ENCODE measurements around the gene COMMD1. TPM values are rescaled to one million over a fixed set of nuclear protein-coding genes. Genes with fewer than 3 reads are reported as not detected.
"Not testable (repeated sequence)": the region's sequence is repeated elsewhere in the genome, so short reads cannot be mapped to it uniquely, and the experiment has no call there.

Gene COMMD1
- polyA plus RNA-seq, 1 donor from 2014 or later, result 69.1 TPM

DNA sequence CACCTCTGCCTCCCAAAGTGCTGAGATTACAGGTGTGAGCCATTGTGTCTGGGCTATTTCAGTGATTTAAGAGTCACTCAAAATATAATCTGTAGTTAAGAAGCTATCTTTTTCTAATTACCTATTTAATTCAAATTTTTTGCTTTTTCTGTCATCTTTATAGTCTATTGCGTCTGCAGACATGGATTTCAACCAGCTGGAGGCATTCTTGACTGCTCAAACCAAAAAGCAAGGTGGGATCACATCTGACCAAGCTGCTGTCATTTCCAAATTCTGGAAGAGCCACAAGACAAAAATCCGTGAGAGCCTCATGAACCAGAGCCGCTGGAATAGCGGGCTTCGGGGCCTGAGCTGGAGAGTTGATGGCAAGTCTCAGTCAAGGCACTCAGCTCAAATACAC lies 95.1 kb downstream of the COMMD1 start:
- TF ChIP-seq CTCF (IDR thresholded peaks at IDR 0.05; ENCODE audit: poor library complexity, severe bottlenecking) (no peak), TAF1 (IDR thresholded peaks at IDR 0.05; ENCODE audit: low read depth) (no peak), RAD21 (conservative IDR thresholded peaks at IDR 0.05) (no peak), EZH2 (IDR thresholded peaks at IDR 0.05; ENCODE audit: borderline replicate concordance, insufficient read depth, low read length, poor library complexity, severe bottlenecking) (no peak), POLR2AphosphoS5 (IDR thresholded peaks at IDR 0.05) (no peak), EP300 (conservative IDR thresholded peaks at IDR 0.05; ENCODE audit: poor library complexity, severe bottlenecking) (no peak), MXI1 (conservative IDR thresholded peaks at IDR 0.05; ENCODE audit: poor library complexity, severe bottlenecking) (no peak), SMC3 (conservative IDR thresholded peaks at IDR 0.05; ENCODE audit: poor library complexity) (no peak)
- TF ChIP-seq, protein P1, sequence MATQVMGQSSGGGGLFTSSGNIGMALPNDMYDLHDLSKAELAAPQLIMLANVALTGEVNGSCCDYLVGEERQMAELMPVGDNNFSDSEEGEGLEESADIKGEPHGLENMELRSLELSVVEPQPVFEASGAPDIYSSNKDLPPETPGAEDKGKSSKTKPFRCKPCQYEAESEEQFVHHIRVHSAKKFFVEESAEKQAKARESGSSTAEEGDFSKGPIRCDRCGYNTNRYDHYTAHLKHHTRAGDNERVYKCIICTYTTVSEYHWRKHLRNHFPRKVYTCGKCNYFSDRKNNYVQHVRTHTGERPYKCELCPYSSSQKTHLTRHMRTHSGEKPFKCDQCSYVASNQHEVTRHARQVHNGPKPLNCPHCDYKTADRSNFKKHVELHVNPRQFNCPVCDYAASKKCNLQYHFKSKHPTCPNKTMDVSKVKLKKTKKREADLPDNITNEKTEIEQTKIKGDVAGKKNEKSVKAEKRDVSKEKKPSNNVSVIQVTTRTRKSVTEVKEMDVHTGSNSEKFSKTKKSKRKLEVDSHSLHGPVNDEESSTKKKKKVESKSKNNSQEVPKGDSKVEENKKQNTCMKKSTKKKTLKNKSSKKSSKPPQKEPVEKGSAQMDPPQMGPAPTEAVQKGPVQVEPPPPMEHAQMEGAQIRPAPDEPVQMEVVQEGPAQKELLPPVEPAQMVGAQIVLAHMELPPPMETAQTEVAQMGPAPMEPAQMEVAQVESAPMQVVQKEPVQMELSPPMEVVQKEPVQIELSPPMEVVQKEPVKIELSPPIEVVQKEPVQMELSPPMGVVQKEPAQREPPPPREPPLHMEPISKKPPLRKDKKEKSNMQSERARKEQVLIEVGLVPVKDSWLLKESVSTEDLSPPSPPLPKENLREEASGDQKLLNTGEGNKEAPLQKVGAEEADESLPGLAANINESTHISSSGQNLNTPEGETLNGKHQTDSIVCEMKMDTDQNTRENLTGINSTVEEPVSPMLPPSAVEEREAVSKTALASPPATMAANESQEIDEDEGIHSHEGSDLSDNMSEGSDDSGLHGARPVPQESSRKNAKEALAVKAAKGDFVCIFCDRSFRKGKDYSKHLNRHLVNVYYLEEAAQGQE (IDR thresholded peaks at IDR 0.05; ENCODE audit: borderline replicate concordance), result no peak
- no peaks in the 10 kb centered on the region for H3K9me3 ChIP-seq (ENCODE audit: low read length)

GRCh38 chr2:62001431-62001830 lies 96.0 kb downstream of the COMMD1 start:
- H3K79me2 ChIP-seq (replicated peaks; ENCODE audit: insufficient read depth, low read length), result no peaks in the 10 kb centered on the region
- no peak overlapping the region for H3K4me3 ChIP-seq (ENCODE audit: low read length)
- no peaks in the 10 kb centered on the region for H3F3A ChIP-seq (ENCODE audit: insufficient read depth, low read length, poor library complexity, severe bottlenecking)
- no peak overlapping the region for H3K4me2 ChIP-seq (ENCODE audit: low read length)
- no peaks in the 10 kb centered on the region for H3K27me3 ChIP-seq (ENCODE audit: insufficient read depth, low read depth, low read length)
- no peak overlapping the region for H2AFZ ChIP-seq (ENCODE audit: low read depth, low read length)
- no peak overlapping the region for H3K27ac ChIP-seq (ENCODE audit: low read length)
- H3K9ac ChIP-seq (ENCODE audit: low read length), result no peak overlapping the region
- TF ChIP-seq RAD21 (conservative IDR thresholded peaks at IDR 0.05) (no peak), CTCF (IDR thresholded peaks at IDR 0.05; ENCODE audit: poor library complexity, severe bottlenecking) (no peak), EP300 (conservative IDR thresholded peaks at IDR 0.05; ENCODE audit: poor library complexity, severe bottlenecking) (no peak), TAF1 (IDR thresholded peaks at IDR 0.05; ENCODE audit: low read depth) (no peak), MXI1 (conservative IDR thresholded peaks at IDR 0.05; ENCODE audit: poor library complexity, severe bottlenecking) (no peak), SMC3 (conservative IDR thresholded peaks at IDR 0.05; ENCODE audit: poor library complexity) (no peak), POLR2AphosphoS5 (IDR thresholded peaks at IDR 0.05) (no peak)
- no peaks in the 10 kb centered on the region for H3K36me3 ChIP-seq (ENCODE audit: insufficient read depth, low read length)
- H3K9me2 ChIP-seq (ENCODE audit: insufficient read depth, low read length), result no peaks in the 10 kb centered on the region
- no peaks in the 10 kb centered on the region for H3K9me3 ChIP-seq (ENCODE audit: low read length)
- H4K20me1 ChIP-seq (ENCODE audit: insufficient read depth), result no peaks in the 10 kb centered on the region

More for the DNA sequence above, 95.1 kb downstream of the COMMD1 start:
- no peaks in the 10 kb centered on the region for H3K36me3 ChIP-seq (ENCODE audit: insufficient read depth, low read length)
- no peaks in the 10 kb centered on the region for H3K27me3 ChIP-seq (ENCODE audit: insufficient read depth, low read depth, low read length)
- H3K9me2 ChIP-seq (ENCODE audit: insufficient read depth, low read length), result no peaks in the 10 kb centered on the region
- H2AFZ ChIP-seq (ENCODE audit: low read depth, low read length), result no peak overlapping the region
- H3K4me3 ChIP-seq (ENCODE audit: low read length), result no peak overlapping the region
- H3K79me2 ChIP-seq (replicated peaks; ENCODE audit: insufficient read depth, low read length), result no peaks in the 10 kb centered on the region
- H3K9ac ChIP-seq (ENCODE audit: low read length), result no peak overlapping the region
- no peaks in the 10 kb centered on the region for H3F3A ChIP-seq (ENCODE audit: insufficient read depth, low read length, poor library complexity, severe bottlenecking)
- no peaks in the 10 kb centered on the region for H4K20me1 ChIP-seq (ENCODE audit: insufficient read depth)
- no peak overlapping the region for H3K4me2 ChIP-seq (ENCODE audit: low read length)
- H3K27ac ChIP-seq (ENCODE audit: low read length), result no peak overlapping the region

DNA sequence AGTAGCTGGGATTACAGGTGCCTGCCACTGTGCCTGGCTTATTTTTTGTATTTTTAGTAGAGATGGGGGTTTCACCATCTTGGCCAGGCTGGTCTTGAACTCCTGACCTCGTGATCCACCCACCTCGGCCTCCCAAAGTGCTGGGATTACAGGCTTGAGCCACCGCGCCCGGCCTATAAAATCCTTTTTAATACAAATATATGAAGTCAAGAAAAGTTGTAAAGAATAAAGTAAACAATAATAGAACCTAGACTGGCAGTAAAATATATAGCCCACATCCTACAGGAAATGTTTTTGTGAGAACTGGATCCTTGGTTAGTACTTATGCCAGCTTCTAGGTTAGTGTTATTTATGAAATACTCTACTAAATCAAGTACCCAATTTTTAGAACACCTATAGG lies 99.0 kb downstream of the COMMD1 start:
- not testable (repeated sequence) for H3K27me3 ChIP-seq (ENCODE audit: insufficient read depth, low read depth, low read length); H3K27ac ChIP-seq (ENCODE audit: low read length); H3K4me3 ChIP-seq (ENCODE audit: low read length); H3F3A ChIP-seq (ENCODE audit: insufficient read depth, low read length, poor library complexity, severe bottlenecking); H3K9me2 ChIP-seq (ENCODE audit: insufficient read depth, low read length); H3K9me3 ChIP-seq (ENCODE audit: low read length); H3K36me3 ChIP-seq (ENCODE audit: insufficient read depth, low read length); H3K9ac ChIP-seq (ENCODE audit: low read length); H3K79me2 ChIP-seq (replicated peaks; ENCODE audit: insufficient read depth, low read length); H3K4me2 ChIP-seq (ENCODE audit: low read length); H2AFZ ChIP-seq (ENCODE audit: low read depth, low read length); H4K20me1 ChIP-seq (ENCODE audit: insufficient read depth)
